Heart left ventricle (tissue), 16 donors: Measurements from ENCODE around the gene SLC43A2. TPM values are rescaled to one million over a fixed set of nuclear protein-coding genes. Genes with fewer than 3 reads are reported as not detected.
"Not testable (repeated sequence)": the region's sequence is repeated elsewhere in the genome, so short reads cannot be mapped to it uniquely, and the experiment has no call there.

Source experiments
- ATAC-seq, 4 donors: fragments of 200-7000 bp; cut with Tn5 transposase; one replicate each; pipeline ENCODE4 v1.9.1; 2020 to 2022; ENCODE audit warnings: moderate library complexity in 4 of 4, mild to moderate bottlenecking in 3 of 4, moderate number of reproducible peaks in 1 of 4
- DNase-seq, 5 donors: peaks; one replicate each; pipeline ENCODE4 v3.0.0-alpha.2; 2020
- H3K27ac ChIP-seq, 12 donors: fragments of 200-600 bp; sonication (generic) in 4 of 12; one replicate each; pipeline versions ENCODE4 v1.5.0 to v1.8.0; 2016 to 2022; ENCODE audit warnings: mild to moderate bottlenecking in 2 of 12
- H3K27me3 ChIP-seq, 9 donors: fragments of 200-600 bp; sonication (generic) in 2 of 9; one replicate each; pipeline versions ENCODE4 v1.5.1 to v1.8.0; 2016 to 2022; ENCODE audit warnings: mild to moderate bottlenecking in 3 of 9
- H3K36me3 ChIP-seq, 9 donors: fragments of 200-600 bp; sonication (generic) in 2 of 9; one replicate each; pipeline versions ENCODE4 v1.5.0 to v1.8.0; 2018 to 2022; ENCODE audit warnings: mild to moderate bottlenecking in 2 of 9
- H3K4me1 ChIP-seq, 12 donors: fragments of 200-600 bp; sonication (generic) in 4 of 12; one replicate each; pipeline versions ENCODE4 v1.5.0 to v1.8.0; 2016 to 2022; ENCODE audit warnings: mild to moderate bottlenecking in 3 of 12
- H3K4me3 ChIP-seq, 12 donors: fragments of 200-600 bp; sonication (generic) in 4 of 12; one replicate each; pipeline versions ENCODE4 v1.5.0 to v1.8.0; 2017 to 2022; ENCODE audit warnings: mild to moderate bottlenecking in 9 of 12, moderate library complexity in 4 of 12
- H3K9me3 ChIP-seq, 12 donors: fragments of 200-600 bp; sonication (generic) in 4 of 12; one replicate each; pipeline versions ENCODE4 v1.5.0 to v1.8.0; 2016 to 2022; ENCODE audit warnings: mild to moderate bottlenecking in 1 of 12
- POLR2A ChIP-seq, 2 donors: fragments of 450-650 bp; IDR thresholded peaks; one replicate each; pipeline ENCODE4 v1.6.1; 2017; ENCODE audit warnings: antibody characterized with exemption in 2 of 2, mild to moderate bottlenecking in 2 of 2, moderate library complexity in 2 of 2
- WGBS, 4 donors: extraction: QIAGEN DNeasy Blood & Tissue Kit in 2 of 4; methylation state at CpG; one replicate each; pipeline versions ENCODE4 v1.1.5 to v1.1.7; 2013 to 2018; 5-methylcytosine and 5-hydroxymethylcytosine counted together
- intact Hi-C, 10 donors: fragments of 100-400 bp; cut with DNase I; formaldehyde crosslinking; loops; one replicate each; pipeline versions ENCODE4 v1.11.1 to v1.14.2; 2022
- polyA plus RNA-seq, 2 donors: library from polyadenylated mRNA; stranded (reverse); fragments of 200-250 nt; gene quantifications; one replicate each; pipeline ENCODE4 v1.2.3, GENCODE V29; 2013
- total RNA-seq, 9 donors: library from RNA; depleted of rRNA in 2 of 9; stranded (reverse); fragments of >200 nt in 2 of 9; fragmentation: NEBNext Ultra II Directional in 3 of 9; extraction: Animal tissue kit (Norgen Biotek cat#: 25700) in 3 of 9; gene quantifications; one replicate each; pipeline versions ENCODE4 v1.1.0 to v1.2.4, GENCODE V29; 2016 to 2023
- TF ChIP-seq, protein P1 (sequence below), 12 donors: fragments of 200-600 bp; sonication (generic) in 4 of 12; IDR thresholded peaks; one replicate each; pipeline versions ENCODE4 v1.5.0 to v1.8.0; 2018 to 2022; ENCODE audit warnings: antibody characterized with exemption in 12 of 12, mild to moderate bottlenecking in 5 of 12
- donor health status: ischemic (EF 13 %, LVEDD 7.1; RV severe dilation, severe dysfunction).
- donor health status: healthy with polysubstance abuse.
- donor health status: DM: no; HTN: yes; CAD: no.
- donor health status: DM: no; HTN: no; CAD: no.
- donor health status: ischemic (EF 25% LVEDD 6.9; RV normal size, moderate dysfunction).
- donor health status: ischemic (EF 25% LVEDD 5.7; RV mildly dilated, moderate dysfunction).
- donor health status: healthy.
- donor health status: DM: yes; HTN: yes; CAD: no.
- donor health status: ischemic (EF 35%, LVEDD 5.7; RV mildly dilated, moderate dysfunction).
- donor health status: nonischemic (EF 11% LVEDD 7.7; RV severe dilation, severe dysfunction).
- donor health status: DM: yes; HTN: yes; CAD: no.
- donor health status: PGD.
- donor health status: ischemic (EF 29% LVEDD 5.4; RV normal size, mild dysfunction).
- donor health status: nonischemic (EF 23%, LVEDD 6.1; RV moderate dilation, normal function).

The SLC43A2 gene
- total and polyA plus RNA-seq, 11 donors: 1.4 to 29.1 (median 6.8) TPM

DNA sequence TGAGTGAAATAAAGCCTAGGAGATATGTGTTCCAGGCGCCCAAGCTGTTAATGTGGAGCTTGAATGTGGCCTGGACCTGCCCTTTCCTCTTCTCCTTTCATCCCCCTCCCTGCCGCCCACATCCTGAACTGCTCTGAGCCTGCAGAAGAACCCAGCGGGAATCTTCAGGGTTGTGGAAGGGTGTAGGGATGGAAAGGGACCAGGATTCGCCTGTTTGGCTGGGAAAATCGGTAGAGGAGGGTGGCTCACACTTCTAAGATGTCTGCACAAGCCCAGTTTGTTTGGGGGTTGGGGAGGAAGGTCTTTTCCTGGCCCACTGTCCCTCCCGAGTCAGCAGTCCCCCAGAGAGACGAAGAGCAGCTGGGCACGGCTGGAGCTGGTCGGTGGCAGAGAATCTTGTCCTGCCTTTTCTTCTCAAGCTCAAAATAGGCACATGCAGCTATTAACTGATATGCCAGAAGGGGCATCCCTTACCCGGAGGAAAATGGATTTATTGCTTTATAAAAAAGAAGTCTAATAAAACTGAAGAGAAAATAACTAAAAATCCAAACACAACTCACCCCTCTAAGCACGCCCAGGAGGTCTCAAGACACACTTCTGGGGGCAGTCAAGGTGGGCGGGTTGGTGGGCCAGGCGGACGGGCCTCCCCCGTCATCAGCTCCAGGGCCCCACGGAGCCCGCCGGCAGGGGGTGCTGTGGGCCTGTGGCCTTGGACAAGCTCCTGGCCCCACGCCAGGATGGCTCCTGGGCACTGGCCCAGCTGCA is 54.5 kb downstream of the SLC43A2 start:
- H3K4me1 ChIP-seq: peaks cover 0 to 53% (median 35%) of the 10 kb centered on the region in 12 donors
- DNase-seq: peak; percentile 85 to 95 (median 86)
- 13 to 16% (median 15%) methylated on average over 17 to 19 of the region's 19 CpGs for WGBS, 4 donors
- H3K9me3 ChIP-seq: no peaks in the 10 kb centered on the region
- peak in 1 of 2 donors; percentile 27 for TF ChIP-seq POLR2A (IDR thresholded peaks at IDR 0.05)
- TF ChIP-seq, protein P1, sequence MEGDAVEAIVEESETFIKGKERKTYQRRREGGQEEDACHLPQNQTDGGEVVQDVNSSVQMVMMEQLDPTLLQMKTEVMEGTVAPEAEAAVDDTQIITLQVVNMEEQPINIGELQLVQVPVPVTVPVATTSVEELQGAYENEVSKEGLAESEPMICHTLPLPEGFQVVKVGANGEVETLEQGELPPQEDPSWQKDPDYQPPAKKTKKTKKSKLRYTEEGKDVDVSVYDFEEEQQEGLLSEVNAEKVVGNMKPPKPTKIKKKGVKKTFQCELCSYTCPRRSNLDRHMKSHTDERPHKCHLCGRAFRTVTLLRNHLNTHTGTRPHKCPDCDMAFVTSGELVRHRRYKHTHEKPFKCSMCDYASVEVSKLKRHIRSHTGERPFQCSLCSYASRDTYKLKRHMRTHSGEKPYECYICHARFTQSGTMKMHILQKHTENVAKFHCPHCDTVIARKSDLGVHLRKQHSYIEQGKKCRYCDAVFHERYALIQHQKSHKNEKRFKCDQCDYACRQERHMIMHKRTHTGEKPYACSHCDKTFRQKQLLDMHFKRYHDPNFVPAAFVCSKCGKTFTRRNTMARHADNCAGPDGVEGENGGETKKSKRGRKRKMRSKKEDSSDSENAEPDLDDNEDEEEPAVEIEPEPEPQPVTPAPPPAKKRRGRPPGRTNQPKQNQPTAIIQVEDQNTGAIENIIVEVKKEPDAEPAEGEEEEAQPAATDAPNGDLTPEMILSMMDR (IDR thresholded peaks at IDR 0.05): peak; percentile 93 to 98 (median 97)
- ATAC-seq: peak; percentile 42 to 73 (median 64)
- H3K4me3 ChIP-seq: peak overlapping the region in 1 of 12 donors; percentile 7
- H3K36me3 ChIP-seq: no peaks in the 10 kb centered on the region
- H3K27ac ChIP-seq: peak overlapping the region in 11 of 12 donors; percentile 15 to 96 (median 59)
- intact Hi-C loops: loop anchor here in 9 of 10 donors (1.0 to 10.0 kb wide), 10 partner anchors 54 to 143 kb away; partner anchors contain the start of genes SLC43A2 (in 4 of the 9), RILP (in 3 of the 9), SCARF1 (in 3 of the 9) and TLCD2 (in 1 of the 9)
- no peaks in the 10 kb centered on the region for H3K27me3 ChIP-seq

DNA sequence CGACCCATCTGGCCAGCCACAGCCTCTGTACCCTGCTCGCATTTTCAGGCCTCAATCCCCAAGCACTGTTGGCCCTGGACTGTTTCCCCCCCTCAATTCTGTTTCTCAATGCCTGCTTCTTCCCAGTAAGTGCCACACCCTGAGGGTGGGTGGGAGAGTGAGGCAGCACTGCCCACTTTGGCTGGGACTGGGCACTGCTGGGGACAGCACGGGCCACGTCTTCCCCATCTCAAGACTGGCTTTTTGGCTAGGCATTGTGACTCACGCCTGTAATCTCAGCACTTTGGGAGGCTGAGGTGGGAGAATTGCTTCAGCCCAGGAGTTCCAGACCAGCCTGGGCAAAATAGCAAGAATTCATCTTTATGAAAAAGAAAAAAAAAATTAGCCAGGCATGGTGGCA is 56.0 kb downstream of the SLC43A2 start:
- peaks cover 0 to 40% (median 29%) of the 10 kb centered on the region in 12 donors for H3K4me1 ChIP-seq
- H3K27ac ChIP-seq, H3K27me3 ChIP-seq, H3K4me3 ChIP-seq, DNase-seq, H3K36me3 ChIP-seq, H3K9me3 ChIP-seq, ATAC-seq: not testable (repeated sequence)
- intact Hi-C loops: loop anchor here in 6 of 10 donors (2.0 to 10.0 kb wide), 5 partner anchors 60 to 145 kb away; partner anchors contain the start of genes RILP (in 3 of the 6), SCARF1 (in 3 of the 6) and TLCD2 (in 1 of the 6)
- WGBS, 4 donors: 80 to 93% (median 90%) methylated on average over 5 of the region's 5 CpGs

DNA sequence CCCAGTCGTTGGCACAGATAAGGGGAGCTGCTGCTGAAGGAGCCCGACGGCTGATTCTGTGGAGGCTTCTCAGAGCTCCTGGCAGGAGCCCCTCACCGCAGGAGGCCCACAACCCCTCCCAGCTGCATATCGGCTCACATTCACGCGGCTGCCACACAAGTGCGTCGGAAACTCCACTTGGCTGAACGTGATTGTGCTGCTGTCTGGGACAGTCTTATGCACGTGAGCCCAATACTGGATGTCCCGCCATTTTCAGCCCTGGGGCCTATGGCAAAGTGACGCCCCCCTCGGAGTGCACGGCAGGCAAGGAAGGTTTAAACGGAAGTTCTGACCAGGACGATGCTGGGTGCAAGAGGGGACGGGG is 57.3 kb downstream of the SLC43A2 start:
- Histone ChIP-seq H3K27ac (no peak overlapping the region), H3K36me3 (no peaks in the 10 kb centered on the region), H3K4me3 (no peak overlapping the region), H3K27me3 (no peaks in the 10 kb centered on the region), H3K9me3 (no peaks in the 10 kb centered on the region), H3K4me1 (peaks cover 0 to 37% (median 18%) of the 10 kb centered on the region in 12 donors)
- DNase-seq (no peak), ATAC-seq (no peak)
- 78 to 87% (median 82%) methylated on average over 13 to 18 of the region's 18 CpGs for WGBS, 4 donors
- intact Hi-C loops: loop anchor here in 5 of 10 donors (5.0 to 10.0 kb wide), 4 partner anchors 61 to 146 kb away; partner anchors contain the start of genes RILP (in 3 of the 5), SCARF1 (in 3 of the 5) and TLCD2 (in 1 of the 5)
- no peak for TF ChIP-seq POLR2A (IDR thresholded peaks at IDR 0.05)
- TF ChIP-seq, protein P1 (IDR thresholded peaks at IDR 0.05): no peak

DNA sequence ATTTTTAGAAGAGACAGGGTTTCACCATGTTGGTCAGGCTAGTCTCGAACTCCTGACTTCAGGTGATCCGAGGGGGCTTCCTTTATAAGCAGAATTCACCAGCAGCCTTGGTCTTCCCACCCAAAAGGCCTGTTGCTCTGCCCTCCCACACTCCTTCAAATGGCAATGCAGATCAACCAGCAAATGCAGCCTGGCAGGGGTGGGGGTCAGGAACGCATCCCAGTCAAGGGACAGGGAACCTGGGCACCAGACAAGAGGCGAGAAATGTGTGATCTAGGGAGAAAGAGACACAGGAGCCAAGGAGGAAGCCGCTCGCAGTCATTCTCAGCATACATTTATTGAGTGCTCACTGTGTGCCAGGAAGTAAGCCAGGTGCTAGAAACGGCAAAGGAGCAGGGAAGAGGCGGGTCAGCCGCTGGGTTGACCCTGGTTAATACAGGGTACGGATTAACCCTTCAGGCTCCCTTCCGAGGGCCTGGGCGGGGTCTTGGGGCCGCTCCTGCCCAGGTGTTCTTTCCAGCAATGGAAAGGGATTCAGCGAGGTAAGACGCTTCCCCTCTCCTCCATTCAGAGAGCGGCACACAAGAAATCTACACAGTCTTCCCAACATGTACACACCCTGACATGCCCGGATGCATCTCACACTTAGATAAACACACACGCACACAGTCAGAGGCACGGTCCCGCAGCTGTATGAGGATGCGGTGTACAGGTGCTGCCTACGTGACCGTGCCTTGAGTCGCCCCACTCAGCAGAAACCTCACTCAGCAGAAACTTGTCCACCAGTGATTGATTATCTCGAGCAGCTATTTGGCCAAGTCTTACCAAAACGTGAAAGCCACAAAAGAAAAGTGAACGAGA is 59.5 kb downstream of the SLC43A2 start:
- TF ChIP-seq, protein P1 (IDR thresholded peaks at IDR 0.05): no peak
- no peak for TF ChIP-seq POLR2A (IDR thresholded peaks at IDR 0.05)
- DNase-seq (peak in 1 of 5 donors; percentile 44), ATAC-seq (no peak)
- no peaks in the 10 kb centered on the region for H3K36me3 ChIP-seq
- H3K4me3 ChIP-seq: no peak overlapping the region
- no peak overlapping the region for H3K27ac ChIP-seq
- WGBS, 4 donors: 72 to 74% (median 73%) methylated on average over 27 of the region's 27 CpGs
- no peaks in the 10 kb centered on the region for H3K9me3 ChIP-seq
- intact Hi-C loops: loop anchor here in 1 of 10 donors (10.0 kb wide), 1 partner anchor 466 kb away; the partner anchor contains the start of gene DPH1
- H3K4me1 ChIP-seq: peaks cover 0 to 25% (median 5%) of the 10 kb centered on the region in 12 donors
- H3K27me3 ChIP-seq: no peaks in the 10 kb centered on the region
